OCI-LY1 (cell line): ENCODE results near the gene UPF2.

Experiments
- EZH2 ChIP-seq: fragments of 200-600 bp; sonication (generic), shearing (Covaris generic); IDR thresholded peaks from 2 replicates; pipeline ENCODE4 v1.8.0; 2017; ENCODE audit warnings: borderline replicate concordance, mixed run types, mild to moderate bottlenecking, antibody characterized with exemption, low read length, moderate library complexity, mixed read lengths
- TF ChIP-seq, protein P1 (sequence below): fragments of 200-600 bp; sonication (generic), shearing (Covaris generic); IDR thresholded peaks from 2 replicates; pipeline ENCODE4 v1.5.1; 2017; ENCODE audit warnings: mild to moderate bottlenecking, antibody characterized with exemption, low read length, moderate library complexity, mixed read lengths

DNA sequence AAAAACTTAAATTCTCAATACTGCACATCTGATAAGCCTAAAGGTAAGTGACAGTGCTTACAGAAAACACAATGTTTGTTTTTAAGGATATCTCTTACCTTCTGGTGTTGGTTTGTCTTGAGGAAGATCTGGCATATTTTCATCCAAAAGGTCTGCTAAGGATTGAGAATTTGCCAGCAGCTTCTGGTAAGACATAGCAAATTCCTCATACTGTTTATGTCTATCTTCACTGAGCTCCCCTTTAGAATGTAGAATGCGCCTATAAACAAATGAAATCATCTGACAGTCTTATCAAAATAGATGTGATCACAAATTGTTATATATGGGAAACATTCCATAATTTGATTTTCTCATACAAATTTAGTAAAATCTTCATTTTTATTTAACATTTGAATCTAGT, 28.7 kb downstream of the UPF2 start:
- TF ChIP-seq, protein P1, sequence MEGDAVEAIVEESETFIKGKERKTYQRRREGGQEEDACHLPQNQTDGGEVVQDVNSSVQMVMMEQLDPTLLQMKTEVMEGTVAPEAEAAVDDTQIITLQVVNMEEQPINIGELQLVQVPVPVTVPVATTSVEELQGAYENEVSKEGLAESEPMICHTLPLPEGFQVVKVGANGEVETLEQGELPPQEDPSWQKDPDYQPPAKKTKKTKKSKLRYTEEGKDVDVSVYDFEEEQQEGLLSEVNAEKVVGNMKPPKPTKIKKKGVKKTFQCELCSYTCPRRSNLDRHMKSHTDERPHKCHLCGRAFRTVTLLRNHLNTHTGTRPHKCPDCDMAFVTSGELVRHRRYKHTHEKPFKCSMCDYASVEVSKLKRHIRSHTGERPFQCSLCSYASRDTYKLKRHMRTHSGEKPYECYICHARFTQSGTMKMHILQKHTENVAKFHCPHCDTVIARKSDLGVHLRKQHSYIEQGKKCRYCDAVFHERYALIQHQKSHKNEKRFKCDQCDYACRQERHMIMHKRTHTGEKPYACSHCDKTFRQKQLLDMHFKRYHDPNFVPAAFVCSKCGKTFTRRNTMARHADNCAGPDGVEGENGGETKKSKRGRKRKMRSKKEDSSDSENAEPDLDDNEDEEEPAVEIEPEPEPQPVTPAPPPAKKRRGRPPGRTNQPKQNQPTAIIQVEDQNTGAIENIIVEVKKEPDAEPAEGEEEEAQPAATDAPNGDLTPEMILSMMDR, result no peak
- no peak for TF ChIP-seq EZH2
